ENCODE results near the gene HECTD3.

HECTD3 gene
- 37.7 to 46.0 reads per million in 2 donors for total RNA-seq

- peak; percentile 54 for DNase-seq
Measured at GRCh38 chr1:45010855-45011811, at the start of gene HECTD3. TSS of gene HECTD3 (minus strand) at chr1:45011324. CDS start at chr1:45011257, 67 bp downstream.

- no peak for DNase-seq
Measured at GRCh38 chr1:45059829-45060228, 48.7 kb upstream of the HECTD3 start.

- no peak for DNase-seq
Measured at GRCh38 chr1:45057542-45057941, 46.4 kb upstream of the HECTD3 start.

GRCh38 chr1:45051005-45051772, 40.1 kb upstream of the HECTD3 start:
- no peak for DNase-seq

- no peak for DNase-seq
Measured at GRCh38 chr1:45047032-45047431, 35.9 kb upstream of the HECTD3 start.

- no peak for DNase-seq
Measured at GRCh38 chr1:45044916-45045315, 33.8 kb upstream of the HECTD3 start.

- DNase-seq, result no peak
Measured at GRCh38 chr1:45043094-45043493, 32.0 kb upstream of the HECTD3 start.

- DNase-seq, result no peak
Measured at GRCh38 chr1:45040297-45040696, 29.2 kb upstream of the HECTD3 start.

GRCh38 chr1:45038661-45039364, 27.7 kb upstream of the HECTD3 start:
- no peak for DNase-seq

- DNase-seq, result no peak
Measured at GRCh38 chr1:45038240-45038639, 27.1 kb upstream of the HECTD3 start.

- no peak for DNase-seq
Measured at GRCh38 chr1:45037456-45037855, 26.3 kb upstream of the HECTD3 start.

- no peak for DNase-seq
Measured at GRCh38 chr1:45035631-45036301, 24.6 kb upstream of the HECTD3 start.

GRCh38 chr1:45033356-45033755, 22.2 kb upstream of the HECTD3 start:
- no peak for DNase-seq

GRCh38 chr1:45032837-45033236, 21.7 kb upstream of the HECTD3 start:
- no peak for DNase-seq

GRCh38 chr1:45026446-45026845, 15.3 kb upstream of the HECTD3 start:
- DNase-seq, result no peak

GRCh38 chr1:45023663-45024062, 12.5 kb upstream of the HECTD3 start:
- DNase-seq, result no peak

- DNase-seq, result no peak
Measured at GRCh38 chr1:45018599-45019230, 7.6 kb upstream of the HECTD3 start.

- DNase-seq, result no peak
Measured at GRCh38 chr1:45016767-45017166, 5.6 kb upstream of the HECTD3 start.

GRCh38 chr1:45016090-45016697, 5.1 kb upstream of the HECTD3 start:
- DNase-seq, result no peak

- DNase-seq, result no peak
Measured at GRCh38 chr1:45015683-45016082, 4.6 kb upstream of the HECTD3 start.

GRCh38 chr1:45014321-45015028, 3.4 kb upstream of the HECTD3 start:
- DNase-seq, result no peak

Data from activated gamma-delta T cell (primary cell).